GM10266 (cell line): ENCODE data around the gene RXRA.

ENCODE experiments used
- DNase-seq: peaks from one replicate; pipeline ENCODE4 v3.0.0; 2012; ENCODE audit errors: extremely low spot score
- TF ChIP-seq, protein P1 (sequence below): IDR thresholded peaks from 2 replicates; pipeline ENCODE4 v1.5.1; 2012; ENCODE audit warnings: mild to moderate bottlenecking, low read depth; ENCODE audit not compliant: control insufficient read depth, insufficient read depth; ENCODE audit errors: missing control alignments

RXRA gene

DNA sequence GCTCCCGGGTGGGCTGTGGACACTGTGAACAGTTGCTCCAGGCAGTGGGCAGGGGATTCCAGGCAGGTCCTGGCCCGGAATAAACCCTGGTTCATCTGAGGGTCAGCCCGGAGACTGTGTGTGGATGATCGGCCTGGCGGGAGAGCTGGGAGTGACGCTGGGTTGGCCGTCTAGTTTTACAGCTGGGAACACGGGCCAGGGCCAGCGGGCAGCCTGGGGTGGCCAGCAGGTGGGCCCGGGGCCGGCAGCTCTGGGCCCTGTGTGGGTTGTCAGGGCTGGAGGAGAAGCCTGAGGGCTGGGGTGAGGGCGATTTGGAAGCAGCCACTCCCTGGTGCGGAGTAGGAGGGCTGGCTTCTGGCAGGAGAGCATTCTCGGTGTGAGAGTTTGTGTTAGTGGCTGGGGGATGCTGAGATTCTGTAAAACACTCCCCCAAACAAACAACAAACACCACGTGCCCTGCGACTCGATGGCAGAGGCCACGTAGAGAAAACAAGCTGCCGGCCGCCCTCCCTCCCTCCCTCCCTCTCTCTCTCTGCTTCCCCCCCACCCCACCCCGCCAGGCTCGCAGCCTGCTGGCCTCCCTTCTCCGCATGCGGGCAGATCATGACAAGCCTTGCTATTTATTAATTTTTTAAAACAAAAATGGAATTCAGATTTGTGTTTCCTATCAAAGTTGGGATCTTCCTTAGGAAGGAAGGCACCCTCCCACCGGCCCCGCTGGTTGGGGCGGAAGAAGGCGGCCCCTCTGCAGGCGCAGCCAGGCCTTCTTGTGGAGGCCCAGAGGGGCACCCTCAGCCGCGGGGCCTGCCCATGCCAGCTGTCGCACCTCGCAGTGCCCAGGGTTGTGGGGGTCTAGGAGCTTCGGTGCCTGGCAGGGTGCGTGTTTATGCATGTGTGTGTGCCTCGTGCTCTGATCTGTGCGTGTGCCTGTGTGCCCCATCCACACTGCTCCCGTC, 49.5 kb downstream of the RXRA start:
- no peak for DNase-seq
- TF ChIP-seq, protein P1, sequence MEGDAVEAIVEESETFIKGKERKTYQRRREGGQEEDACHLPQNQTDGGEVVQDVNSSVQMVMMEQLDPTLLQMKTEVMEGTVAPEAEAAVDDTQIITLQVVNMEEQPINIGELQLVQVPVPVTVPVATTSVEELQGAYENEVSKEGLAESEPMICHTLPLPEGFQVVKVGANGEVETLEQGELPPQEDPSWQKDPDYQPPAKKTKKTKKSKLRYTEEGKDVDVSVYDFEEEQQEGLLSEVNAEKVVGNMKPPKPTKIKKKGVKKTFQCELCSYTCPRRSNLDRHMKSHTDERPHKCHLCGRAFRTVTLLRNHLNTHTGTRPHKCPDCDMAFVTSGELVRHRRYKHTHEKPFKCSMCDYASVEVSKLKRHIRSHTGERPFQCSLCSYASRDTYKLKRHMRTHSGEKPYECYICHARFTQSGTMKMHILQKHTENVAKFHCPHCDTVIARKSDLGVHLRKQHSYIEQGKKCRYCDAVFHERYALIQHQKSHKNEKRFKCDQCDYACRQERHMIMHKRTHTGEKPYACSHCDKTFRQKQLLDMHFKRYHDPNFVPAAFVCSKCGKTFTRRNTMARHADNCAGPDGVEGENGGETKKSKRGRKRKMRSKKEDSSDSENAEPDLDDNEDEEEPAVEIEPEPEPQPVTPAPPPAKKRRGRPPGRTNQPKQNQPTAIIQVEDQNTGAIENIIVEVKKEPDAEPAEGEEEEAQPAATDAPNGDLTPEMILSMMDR: no peak

GRCh38 chr9:134376386-134377142, 50.3 kb downstream of the RXRA start:
- TF ChIP-seq, protein P1: no peak
- DNase-seq: no peak

DNA sequence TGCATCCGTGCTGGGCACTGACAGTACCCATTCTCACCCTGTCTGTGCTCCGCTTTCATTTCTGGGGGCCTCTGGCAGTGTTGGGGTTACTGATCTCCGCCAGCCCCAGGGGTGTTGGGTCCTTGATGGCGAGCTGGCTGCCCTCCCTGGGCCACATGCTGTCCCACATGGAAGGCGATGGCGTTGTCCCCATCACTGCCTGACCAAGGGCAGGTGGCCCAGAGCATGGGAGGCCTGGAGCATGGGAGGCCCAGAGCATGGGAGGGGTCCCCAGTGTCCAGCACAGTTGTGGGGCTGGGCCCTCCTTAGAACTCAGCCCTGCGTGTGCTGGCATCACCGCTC, 50.9 kb downstream of the RXRA start:
- TF ChIP-seq, protein P1: no peak
- no peak for DNase-seq

DNA sequence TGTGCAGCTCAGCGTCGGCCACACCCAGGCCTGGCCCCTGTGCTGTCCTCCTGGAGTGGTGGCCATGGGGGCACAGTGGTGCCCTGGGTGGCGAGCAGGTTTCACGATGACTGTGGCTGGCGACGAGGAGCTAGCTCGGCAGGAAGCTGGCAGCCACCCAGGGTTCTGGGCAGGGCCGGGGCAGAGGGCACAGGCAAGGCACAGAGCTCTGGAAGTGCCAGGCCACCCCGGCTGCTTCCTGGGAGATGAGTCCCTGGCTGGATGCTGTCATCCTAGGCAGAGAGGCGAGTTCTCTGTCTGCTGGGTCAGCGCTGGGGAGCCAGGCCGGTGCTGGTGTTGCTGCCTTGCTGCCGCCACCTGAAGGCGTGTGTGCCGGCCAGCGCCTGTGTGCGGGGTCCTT, 51.7 kb downstream of the RXRA start:
- TF ChIP-seq, protein P1: no peak
- DNase-seq: no peak

GRCh38 chr9:134378901-134379338, 52.7 kb downstream of the RXRA start:
- DNase-seq: no peak

DNA sequence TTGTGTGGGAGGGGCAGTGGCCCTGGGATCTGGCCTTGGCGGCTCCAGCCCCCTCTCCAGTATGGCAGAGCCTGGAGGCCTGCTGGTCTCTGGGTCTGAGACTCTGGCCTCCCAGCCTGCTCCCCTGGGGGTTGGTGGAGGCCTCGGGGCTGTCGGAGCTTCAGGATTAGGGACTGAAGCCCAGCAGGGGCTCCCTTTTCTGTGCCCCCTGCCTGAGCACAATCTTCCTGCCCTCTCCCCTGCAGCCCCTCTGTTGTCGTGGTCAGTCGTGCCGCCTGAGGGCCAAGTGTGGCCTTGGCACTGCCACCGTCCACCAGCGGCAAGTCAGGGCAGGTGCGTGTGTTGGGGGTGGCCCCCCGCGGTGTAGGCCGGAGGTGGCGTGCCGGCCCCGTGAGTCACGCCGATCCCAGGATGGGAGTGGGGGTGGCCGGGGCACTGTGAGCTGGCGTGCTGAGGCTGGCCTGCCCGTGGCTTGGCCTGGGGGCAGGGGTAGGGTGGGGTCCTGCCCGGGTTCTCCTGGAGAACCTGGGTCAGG, 53.6 kb downstream of the RXRA start:
- TF ChIP-seq, protein P1: no peak
- DNase-seq: no peak

More at GRCh38 chr9:134378901-134379338, 52.7 kb downstream of the RXRA start:
- TF ChIP-seq, protein P1: no peak
